GM19397 (cell line): Measurements from ENCODE around the gene DPP8.
"Not testable (repeated sequence)": the region's sequence is repeated elsewhere in the genome, so short reads cannot be mapped to it uniquely, and the experiment has no call there.

Experiments used
- ATAC-seq: cut with Tn5 transposase; IDR thresholded peaks from one replicate; pipeline ENCODE4 v1.9.1; 2021; ENCODE audit warnings: mild to moderate bottlenecking, moderate library complexity; ENCODE audit not compliant: unreplicated experiment

DPP8 gene

GRCh38 chr15:65516997-65517865 is at the start of gene DPP8:
DPP8 (minus strand) TSS chr15:65517689; CDS start chr15:65512553, 5,136 bp downstream.
- peak; percentile 88 for ATAC-seq

DNA sequence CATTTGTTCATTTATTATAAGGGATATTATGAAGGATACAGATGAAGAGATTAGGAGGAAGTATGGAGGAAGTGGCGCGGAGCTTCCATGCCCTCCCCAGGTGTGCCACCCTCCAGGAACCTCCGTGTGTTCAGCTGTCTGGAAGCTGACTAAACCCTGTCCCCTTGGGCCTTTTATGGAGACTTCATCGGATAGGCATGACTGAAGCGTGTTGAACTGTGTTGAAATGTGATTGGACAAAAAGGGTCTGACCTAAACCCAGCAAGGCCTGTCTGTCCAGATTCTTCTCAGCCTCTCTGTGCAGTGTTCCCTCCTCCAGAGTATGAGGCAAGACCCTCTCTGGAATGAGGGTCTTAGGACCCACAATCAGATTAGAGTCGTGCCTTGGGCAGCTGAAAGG is 44.4 kb upstream of the DPP8 start:
- no peak for ATAC-seq

GRCh38 chr15:65559941-65560340 is 42.5 kb upstream of the DPP8 start:
- ATAC-seq = no peak

DNA sequence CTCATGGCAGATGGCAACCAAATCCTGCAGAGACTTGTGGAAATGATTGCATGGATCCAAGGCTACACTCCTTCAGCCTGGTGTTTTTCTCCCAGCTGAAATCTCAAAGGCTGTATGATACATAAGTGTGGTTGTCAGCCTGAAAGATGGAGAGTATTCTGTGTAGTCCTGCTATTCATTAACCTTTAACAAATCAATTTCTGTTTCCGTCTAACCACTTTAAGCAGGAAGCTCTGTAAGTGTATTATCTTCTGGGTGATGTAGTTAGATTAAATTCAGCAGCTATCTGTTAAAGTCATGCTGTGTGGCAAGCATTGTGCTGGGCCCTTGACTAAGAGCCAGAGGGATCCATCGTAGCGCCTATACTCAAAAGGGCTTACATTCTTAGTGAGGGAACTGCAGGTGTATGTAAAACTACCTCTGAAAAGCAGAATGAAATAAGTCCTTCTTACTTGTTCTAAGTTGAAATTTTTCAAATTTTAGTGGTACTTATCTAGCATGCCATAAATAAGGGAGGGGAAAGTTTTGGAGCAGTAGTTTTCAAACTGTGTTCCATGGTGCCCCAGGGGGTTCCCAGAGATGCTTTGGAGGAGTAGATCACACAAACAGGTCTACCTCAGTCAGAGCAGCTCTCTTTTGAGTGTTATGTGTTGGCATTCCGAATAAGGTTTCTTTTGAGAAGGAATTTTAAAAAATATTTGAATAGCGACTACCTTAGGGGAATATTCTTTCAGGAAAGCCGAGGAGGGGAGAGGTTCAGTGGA is 41.7 kb upstream of the DPP8 start:
- ATAC-seq = no peak

DNA sequence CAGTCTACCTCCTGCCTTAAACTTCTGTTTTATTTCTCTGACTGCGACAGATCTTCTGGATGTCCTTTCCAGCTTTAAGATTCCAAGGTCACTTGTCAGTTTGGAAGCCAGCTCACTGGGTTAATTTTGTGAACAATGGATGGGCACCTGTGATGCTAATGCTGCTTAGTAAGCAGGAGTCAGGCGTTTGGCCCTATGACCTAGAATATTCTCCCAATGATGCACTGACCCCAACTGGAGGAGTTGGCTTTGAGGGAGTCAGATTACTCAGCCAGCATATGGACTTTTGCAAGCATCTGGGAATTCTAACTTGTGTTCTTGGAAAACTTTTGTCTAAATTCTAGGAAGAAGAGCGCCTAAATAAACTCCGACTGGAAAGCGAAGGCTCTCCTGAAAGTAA is 40.8 kb upstream of the DPP8 start:
- no peak for ATAC-seq

DNA sequence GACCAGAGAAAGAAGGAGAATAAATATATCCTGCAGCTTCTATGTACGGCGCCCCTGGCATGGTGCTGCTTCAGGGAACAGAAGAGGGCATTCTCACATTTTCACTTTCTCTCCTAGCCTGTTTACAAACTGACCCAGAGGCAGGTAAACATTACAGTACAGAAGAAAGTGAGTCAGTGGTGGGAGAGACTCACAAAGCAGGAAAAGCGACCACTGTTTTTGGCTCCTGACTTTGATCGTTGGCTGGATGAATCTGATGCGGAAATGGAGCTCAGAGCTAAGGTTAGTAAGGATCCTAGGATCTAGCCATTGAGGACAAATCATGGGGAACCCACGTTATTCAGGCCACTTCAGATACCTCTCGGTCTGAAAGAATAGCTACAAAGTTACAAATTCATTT is 39.1 kb upstream of the DPP8 start:
- ATAC-seq = no peak

- no peak for ATAC-seq
Observed at GRCh38 chr15:65553691-65554090, 36.2 kb upstream of the DPP8 start.

- ATAC-seq = not testable (repeated sequence)
Observed at GRCh38 chr15:65552851-65553250, 35.4 kb upstream of the DPP8 start.

DNA sequence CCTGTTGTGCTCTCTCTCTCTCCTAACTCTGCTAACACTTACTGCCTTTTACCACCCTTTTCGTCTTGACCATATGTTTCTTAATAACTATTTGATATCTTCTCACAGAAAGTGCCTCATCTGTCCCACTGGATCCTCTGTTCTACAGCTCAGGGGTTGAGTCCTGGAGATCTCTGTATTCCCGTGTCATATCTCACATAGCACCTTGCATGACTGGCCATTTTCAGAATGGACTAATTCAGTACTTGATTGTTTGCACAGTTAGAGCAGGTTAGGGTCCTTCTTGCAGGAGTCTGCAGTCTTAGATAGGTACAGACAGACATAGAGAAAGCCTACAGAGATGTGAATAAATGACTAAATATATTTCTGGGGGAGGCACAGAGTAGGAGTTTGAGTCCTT is 33.7 kb upstream of the DPP8 start:
- no peak for ATAC-seq

- ATAC-seq = no peak
Observed at GRCh38 chr15:65550681-65551098, 33.2 kb upstream of the DPP8 start.

- not testable (repeated sequence) for ATAC-seq
Observed at GRCh38 chr15:65549288-65549687, 31.8 kb upstream of the DPP8 start.

DNA sequence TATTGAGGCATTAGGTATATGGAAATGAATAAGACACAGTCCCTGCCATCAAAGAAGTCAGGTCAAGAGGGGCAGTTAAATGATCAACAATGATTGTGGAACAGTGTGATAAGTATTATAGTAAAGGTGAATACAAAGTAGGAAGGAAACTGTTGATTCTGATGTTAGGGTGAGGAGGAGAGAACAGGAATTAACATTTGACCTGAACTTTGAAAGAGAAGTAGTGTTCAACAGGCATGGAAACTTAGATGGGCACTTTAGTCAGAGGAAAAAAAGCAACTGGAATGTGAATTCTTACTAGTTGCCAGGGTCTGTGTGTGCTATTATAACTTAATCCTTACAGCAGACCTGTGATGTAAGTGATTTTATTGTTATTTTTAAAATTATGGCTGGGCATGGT is 30.4 kb upstream of the DPP8 start:
- ATAC-seq = no peak

GRCh38 chr15:65541231-65541820 is 23.8 kb upstream of the DPP8 start:
- no peak for ATAC-seq

- ATAC-seq = no peak
Observed at GRCh38 chr15:65540314-65540713, 22.8 kb upstream of the DPP8 start.

DNA sequence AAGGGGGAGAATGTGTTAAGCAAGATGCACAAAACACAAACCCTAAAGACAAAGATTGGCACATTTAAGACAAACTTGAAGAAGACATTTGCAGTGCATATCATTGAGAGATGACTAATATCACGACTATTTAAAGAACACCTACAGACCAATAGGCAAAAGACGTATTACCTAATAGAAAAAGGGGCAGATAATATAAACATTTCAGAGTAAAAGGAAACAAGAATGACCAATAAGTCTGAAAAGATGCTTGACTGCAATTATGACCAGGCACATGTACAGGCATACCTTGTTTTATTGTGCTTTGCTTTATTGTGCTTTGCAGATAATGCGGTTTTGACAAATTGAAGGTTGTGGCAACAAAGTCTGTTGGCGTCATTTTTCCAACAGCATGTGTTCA is 17.7 kb upstream of the DPP8 start:
- ATAC-seq = no peak

DNA sequence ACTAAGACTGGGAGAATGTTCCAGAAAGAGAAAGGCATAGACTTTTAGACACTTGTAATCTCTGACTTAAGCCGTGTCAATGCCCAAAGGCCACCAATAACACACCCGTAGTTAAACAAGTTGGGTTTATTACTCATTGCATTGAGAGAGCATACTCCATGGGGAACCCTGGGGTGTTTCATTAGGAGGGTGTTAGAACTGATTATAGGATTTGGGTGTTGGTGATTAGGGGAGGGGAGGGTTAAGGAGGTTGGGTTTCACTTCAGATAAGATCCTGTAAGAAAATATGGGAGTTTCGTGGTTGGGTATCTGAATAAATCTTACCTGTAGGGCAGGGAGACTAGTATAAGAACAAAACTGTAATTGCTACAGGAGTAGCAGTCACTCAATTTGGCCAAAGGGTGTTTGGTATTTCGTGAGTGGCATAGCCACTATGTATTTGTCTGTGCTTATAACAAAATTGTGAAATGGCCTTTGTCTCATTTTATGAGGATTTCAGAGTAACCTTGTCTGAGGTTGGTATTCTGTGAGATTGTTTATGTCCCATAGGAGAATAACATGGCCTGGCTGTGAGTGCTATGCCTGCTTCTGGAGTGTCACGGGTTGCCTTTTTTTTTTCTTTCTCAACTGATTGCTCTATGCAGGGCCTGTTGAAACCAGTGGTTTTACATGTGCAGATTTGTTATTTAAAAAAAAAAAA is 15.7 kb upstream of the DPP8 start:
- ATAC-seq = no peak

DNA sequence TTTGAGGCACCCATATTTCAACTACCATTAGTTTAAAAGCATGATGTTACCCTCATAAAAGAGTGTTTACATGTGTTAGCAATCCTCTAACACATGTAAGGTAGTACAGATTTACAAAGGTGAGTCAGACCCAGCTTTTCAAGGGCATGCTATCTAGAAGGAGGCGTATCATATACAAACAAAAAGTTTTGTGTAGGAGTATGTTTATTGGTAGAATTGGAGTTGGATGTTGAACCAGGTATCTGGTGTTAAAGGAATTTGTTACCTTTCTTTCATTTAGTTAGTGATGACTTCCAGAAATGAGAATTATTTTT is 15.2 kb upstream of the DPP8 start:
- no peak for ATAC-seq

DNA sequence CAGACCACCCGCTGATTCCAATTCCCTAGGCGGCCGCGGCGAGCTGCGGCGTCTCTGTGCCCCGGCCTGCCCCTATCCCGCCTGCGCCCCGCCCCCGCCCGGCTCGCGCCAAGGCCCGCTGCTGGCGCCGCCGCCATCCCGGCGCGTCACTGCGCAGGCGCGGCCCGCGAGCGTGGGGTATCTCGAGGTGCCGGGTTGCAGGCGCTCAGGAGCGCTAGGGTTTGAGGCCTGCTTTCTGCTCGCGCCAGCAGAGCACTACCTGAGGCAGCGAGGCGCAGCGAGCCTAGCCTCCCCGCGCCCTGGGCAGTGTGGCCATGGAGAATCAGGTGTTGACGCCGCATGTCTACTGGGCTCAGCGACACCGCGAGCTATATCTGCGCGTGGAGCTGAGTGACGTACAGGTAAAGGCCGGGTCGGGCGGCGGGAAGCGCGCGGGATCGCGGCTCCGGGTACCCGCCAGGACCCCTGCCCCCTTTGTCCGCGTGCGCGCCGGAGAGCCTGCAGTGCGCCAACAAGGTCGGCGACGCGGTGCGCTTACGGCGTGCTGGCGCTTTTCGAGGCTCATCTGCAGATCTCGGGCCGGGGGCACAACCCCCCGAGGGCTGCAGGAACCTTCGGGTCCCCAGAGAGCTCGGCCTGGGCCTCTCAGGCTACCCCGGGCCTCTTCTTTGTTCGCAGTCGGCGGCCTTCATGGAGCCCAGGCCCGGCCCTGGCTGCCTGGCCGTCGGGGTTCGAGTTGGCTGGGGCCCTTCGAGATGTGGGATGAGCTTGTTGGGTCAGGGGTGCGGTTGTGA is 13.0 kb upstream of the DPP8 start, which contains the start of gene HACD3:
TSS of gene HACD3 (plus strand) at position 146 of the 794 bp plus-strand sequence. CDS start at position 315, 169 bp downstream.
- ATAC-seq = peak; percentile 84

GRCh38 chr15:65529762-65530317 is 12.4 kb upstream of the DPP8 start:
- no peak for ATAC-seq

DNA sequence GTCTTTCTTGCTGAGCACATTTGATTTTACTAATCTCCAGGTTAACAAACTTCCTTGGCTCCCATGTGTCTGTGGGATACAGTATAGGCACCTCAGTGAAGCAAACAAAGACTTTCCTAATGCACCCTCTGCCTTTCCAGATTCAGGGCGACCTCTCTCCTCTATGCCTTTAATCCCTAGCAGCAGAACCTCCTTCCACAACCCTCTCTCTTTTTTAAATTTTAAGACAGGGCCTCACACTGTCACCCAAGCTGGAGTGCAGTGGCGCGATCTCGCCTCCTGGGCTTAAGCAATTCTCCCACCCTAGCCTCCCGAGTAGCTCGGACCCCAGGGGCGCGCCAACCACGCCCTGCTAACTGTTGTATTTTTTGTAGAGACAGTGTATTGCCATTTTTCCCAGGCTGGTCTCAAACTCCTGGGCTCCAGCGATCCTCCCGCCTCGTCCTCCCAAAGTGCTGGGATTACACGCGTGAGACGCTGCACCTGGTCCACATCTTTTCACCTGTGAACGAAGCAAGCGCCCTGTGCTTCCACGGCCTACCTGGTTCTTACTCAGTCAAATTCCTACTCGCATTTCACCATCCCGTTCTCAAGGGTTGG is 11.1 kb upstream of the DPP8 start:
- no peak for ATAC-seq
